GM18508 (cell line): ENCODE results near the gene STAT1.

Experiments used
- ATAC-seq: cut with Tn5 transposase; IDR thresholded peaks from one replicate; pipeline ENCODE4 v1.9.1; 2021; ENCODE audit warnings: moderate number of reproducible peaks; ENCODE audit not compliant: insufficient read depth, unreplicated experiment

Gene STAT1

DNA sequence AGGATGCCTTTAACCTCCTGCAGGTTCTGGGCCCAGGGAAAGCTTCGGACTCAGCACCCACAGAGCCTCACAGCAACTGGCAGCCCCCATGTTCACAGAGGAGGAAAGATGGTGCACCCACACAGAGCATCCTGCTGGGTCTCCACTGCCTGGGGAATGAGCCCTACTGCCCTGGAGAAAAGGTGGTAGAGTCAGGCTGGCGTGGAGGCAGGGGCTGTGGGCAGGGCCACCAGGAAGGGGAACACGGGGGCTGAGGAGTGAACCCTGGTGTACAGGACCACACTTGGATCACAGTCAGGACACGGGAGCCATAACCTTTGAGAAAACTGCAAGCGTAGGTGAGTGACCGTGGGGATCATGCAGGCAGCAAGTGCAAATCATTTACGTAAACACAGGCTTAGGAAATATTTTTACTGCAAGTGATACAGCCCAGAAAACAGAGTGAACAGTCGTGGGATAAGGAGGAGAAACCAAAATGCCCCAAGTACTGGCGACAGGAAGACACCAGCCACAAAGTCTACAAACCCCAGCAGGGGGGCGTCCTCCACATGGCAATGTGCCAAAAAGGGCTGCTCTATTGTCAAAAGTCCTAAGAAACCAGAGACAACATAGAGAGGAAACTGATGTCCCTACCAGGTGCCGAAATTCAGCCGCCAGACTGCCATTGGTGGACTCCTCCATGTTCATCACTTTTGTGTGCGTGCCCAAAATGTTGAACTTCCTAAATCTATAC lies 27.6 kb downstream of the STAT1 start:
- ATAC-seq = no peak

- no peak for ATAC-seq
These were observed 29.4 kb downstream of the STAT1 start for GRCh38 chr2:190984595-190984994.

- ATAC-seq = no peak
These were observed 31.5 kb downstream of the STAT1 start for GRCh38 chr2:190982262-190983034.

DNA sequence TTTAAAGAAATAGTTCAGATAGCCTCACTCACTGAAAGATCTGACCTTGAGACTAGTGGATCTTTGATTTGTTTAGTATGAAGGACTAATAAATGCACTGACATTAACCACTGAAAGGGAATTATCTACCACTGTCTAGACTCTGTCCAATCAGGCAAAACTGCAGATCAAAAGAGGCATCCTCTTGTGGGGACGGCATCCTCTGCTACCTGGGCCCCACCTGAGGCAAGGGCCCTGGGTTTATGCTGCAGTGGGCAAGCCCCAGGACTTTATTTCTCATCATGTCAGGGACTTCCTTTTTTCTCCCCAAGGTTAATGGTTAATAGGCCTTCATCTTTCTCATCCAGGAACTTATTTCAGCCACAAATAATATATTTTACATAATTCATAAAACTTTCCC lies 32.2 kb downstream of the STAT1 start:
- ATAC-seq = no peak

GRCh38 chr2:190981333-190981732 lies 32.6 kb downstream of the STAT1 start:
- no peak for ATAC-seq

DNA sequence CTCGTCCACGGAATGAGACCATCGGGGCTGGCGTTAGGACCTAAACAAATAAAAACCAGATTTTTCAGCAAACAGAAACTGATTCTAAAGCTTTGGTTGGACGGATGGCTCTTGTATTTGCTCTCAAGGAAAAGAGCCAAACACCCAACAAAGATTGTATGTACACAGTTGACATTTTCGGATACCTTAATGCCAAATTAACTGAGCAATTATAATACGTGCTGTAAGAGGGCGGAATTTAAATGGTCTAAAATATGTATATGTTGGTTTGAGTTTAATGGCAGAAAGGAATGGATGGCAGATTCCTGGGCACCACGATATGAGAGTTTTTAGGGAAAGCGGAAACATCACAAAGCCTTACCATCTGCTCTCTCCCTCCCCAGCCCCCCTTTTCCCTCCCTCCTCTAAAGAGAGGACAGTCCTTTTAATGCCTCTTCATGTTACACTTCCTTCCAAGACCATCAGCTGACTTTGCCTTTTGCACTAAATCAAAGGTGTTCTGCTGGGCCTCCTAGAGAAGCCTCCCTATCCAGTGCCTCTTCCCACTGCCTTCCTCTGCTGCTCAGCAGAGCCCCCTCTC lies 33.3 kb downstream of the STAT1 start:
- ATAC-seq = no peak

DNA sequence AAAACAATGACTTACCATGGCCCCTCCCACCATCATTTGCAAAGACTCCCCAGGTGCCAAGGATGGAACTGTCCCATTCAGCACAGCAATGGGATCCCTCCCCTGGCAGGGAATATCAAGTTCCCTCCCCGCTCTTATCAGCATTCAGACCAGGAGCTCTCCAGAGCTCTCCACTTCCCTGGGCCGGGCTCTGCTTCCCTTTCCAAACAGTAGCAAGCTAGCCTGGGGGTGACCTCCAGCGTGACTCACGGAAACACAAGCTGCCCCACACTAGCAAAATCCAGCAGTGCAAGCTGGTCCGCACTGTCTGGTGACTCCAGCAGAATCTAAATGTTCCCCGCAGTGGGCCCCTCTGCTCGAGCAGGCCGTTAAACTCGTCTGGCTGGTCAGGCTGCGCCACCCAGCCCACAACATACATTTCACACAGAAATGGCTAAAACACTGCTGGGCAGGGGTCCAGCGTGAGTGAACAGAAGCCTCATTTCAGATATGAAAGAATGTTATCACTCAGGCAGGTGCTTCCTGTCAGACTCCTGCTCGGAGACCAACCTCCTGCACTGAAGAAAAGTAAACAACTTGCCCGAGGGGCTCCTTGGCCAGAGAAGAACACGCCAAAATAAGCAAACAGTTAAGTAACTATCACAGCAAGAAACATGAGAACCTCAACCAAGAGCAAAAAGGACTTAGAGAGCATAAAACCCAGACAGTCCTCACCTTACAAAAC lies 33.9 kb downstream of the STAT1 start:
- ATAC-seq = no peak

DNA sequence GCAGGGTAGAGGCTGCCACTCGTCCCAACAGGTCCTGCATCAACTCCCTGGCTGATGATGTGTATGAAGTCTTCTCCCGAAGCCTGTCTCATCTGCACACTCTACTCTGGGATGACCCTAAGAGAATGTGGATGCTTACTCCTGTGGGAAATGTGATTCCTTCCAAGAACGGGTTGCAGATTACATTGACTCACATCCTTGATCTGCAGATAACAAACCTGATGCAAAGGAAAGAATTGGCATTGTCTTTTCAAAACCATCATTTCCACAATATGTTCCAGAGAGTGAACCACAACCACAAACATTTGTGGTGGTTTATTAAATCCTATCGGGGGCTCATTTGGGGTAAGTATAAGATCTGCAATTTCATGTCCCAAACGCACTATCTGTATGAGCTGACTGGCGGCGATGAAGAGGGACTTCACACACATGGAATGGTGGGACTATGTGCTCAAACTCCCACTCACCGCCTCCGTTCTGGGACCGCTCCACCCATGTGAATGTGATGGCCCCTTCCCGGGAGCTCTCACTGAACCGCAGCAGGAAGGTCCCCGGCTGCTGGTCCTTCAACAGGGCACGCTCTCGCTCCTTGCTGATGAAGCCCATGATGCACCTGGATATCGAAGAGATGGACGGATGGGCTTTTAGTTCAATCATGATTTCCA lies 35.5 kb downstream of the STAT1 start:
- ATAC-seq = no peak

GRCh38 chr2:190977505-190977904 lies 36.5 kb downstream of the STAT1 start:
- no peak for ATAC-seq

GRCh38 chr2:190976521-190976920 lies 37.5 kb downstream of the STAT1 start:
- ATAC-seq = no peak

DNA sequence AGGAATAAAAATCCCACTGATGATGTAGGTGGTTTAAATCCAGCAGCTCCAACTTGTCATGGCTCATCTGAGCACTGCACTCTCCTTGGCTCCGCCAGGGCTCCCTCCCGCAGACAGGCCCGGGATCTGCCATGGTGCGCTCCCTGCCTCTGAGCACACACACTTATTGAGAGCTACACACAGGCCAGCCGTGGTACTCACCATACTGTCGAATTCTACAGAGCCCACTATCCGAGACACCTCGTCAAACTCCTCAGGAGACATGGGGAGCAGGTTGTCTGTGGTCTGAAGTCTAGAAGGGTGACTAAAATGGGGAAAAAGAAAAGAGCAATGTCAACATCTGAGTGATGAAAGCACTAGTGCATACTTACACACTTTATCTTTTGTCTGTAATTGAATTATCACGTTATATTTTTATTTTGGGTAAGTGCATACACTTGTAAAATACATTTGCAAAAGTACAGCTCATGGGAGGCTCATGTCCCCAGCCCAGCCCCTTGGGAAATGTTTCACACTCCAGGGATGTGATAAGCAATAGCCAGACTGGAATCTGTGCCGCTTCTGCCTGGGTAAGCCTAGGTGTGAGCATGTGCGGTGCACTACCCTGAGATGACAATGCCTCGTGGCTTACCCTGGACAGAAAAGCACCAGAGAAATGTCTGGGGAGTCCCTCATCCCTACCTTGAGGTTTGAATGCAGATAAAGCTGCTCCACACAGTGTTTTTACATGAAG lies 39.2 kb downstream of the STAT1 start:
- ATAC-seq = no peak

- no peak for ATAC-seq
These were observed 40.0 kb downstream of the STAT1 start for GRCh38 chr2:190973726-190974628.

- no peak for ATAC-seq
These were observed 40.7 kb downstream of the STAT1 start for GRCh38 chr2:190973262-190973661.

- no peak for ATAC-seq
These were observed 41.1 kb downstream of the STAT1 start for GRCh38 chr2:190972846-190973245.

DNA sequence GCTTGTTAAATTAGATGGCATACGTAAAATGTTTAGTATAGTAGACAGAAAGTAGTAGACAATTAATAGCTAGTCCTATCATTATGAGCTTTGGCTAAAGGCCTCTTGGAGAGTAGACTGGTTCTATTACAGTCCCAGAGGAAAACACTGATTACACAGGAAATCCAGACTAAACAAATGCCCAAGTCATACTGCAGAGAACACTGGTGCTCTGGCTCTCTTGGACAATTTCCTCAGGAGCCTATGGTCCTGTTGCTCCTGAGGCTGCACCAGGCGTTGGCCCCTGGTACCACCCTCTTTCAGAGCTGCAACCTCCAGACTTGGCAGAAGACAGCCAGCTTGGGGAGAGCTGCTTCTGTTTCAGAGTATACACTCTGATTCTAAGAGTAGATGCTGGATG lies 41.8 kb downstream of the STAT1 start:
- ATAC-seq = no peak

- ATAC-seq = no peak
These were observed 43.0 kb downstream of the STAT1 start for GRCh38 chr2:190970873-190971506.

- no peak for ATAC-seq
These were observed 43.8 kb downstream of the STAT1 start for GRCh38 chr2:190970160-190970559.

DNA sequence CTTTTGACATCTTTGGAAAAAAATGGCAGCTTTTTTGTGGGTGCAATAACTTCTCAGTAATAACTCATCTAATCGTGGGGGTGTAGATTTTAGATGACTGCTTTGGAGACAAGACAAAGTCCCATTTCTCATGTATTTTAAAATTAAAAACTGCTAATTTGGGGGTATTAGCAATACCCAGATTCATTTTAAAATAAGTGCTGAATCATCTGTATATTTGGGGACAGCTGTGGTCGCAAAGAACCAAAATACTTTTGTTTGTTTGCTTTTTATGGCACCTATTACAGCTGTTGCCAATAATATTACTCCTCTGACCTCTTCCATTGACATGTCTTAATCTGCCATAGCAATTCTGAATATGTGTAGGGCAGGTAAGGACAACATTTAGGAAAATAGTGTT lies 45.4 kb downstream of the STAT1 start:
- ATAC-seq = no peak
